ENCODE results near the gene ADIG.

- TF ChIP-seq CTCF (IDR thresholded peaks at IDR 0.05) (no peak), POLR2AphosphoS5 (IDR thresholded peaks at IDR 0.05) (no peak), EP300 (IDR thresholded peaks at IDR 0.05) (no peak)
Observed at GRCh38 chr20:38536310-38536709, 44.7 kb upstream of the ADIG start.

Data from stomach (tissue), 4 donors.